ENCODE measurements around the gene PNMA3.
A peak's percentile ranks its signal among the peaks of the same experiment; 100 is the strongest.

The PNMA3 gene

DNA sequence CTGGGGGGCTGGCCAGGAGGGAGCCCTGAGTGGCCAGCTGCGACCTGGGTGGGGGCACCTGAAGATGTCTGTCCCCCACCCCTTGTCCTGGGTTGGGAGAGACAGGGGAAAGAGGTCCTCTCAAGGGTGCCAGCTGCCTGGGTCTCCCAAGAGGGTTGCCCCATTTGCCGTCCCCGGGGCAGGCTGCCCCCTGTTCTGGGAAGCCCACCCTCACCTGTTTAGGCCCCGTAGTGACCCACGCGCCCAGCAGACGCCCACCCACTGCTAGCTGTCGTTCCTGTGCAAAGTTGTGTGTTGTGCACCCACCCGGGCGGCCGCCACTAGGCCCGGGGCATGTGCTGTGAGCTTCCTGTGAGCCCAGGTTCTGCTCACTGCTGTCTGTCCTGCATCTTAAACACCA is 25.5 kb upstream of the PNMA3 start:
- peaks cover 16% of the 10 kb centered on the region for H3K27me3 Mint-ChIP-seq (ENCODE audit: low read depth, poor library complexity)
- TF ChIP-seq, protein P1, sequence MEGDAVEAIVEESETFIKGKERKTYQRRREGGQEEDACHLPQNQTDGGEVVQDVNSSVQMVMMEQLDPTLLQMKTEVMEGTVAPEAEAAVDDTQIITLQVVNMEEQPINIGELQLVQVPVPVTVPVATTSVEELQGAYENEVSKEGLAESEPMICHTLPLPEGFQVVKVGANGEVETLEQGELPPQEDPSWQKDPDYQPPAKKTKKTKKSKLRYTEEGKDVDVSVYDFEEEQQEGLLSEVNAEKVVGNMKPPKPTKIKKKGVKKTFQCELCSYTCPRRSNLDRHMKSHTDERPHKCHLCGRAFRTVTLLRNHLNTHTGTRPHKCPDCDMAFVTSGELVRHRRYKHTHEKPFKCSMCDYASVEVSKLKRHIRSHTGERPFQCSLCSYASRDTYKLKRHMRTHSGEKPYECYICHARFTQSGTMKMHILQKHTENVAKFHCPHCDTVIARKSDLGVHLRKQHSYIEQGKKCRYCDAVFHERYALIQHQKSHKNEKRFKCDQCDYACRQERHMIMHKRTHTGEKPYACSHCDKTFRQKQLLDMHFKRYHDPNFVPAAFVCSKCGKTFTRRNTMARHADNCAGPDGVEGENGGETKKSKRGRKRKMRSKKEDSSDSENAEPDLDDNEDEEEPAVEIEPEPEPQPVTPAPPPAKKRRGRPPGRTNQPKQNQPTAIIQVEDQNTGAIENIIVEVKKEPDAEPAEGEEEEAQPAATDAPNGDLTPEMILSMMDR (IDR thresholded peaks at IDR 0.05) = no peak
- no peaks in the 10 kb centered on the region for H3K4me1 Mint-ChIP-seq
- no peak overlapping the region for H3K27ac Mint-ChIP-seq
- H3K36me3 Mint-ChIP-seq (ENCODE audit: low read depth) = no peaks in the 10 kb centered on the region
- no peak for DNase-seq
- no peak overlapping the region for H3K4me3 Mint-ChIP-seq
- peaks cover 54% of the 10 kb centered on the region for H3K9me3 Mint-ChIP-seq

- no peaks in the 10 kb centered on the region for H3K36me3 Mint-ChIP-seq (ENCODE audit: low read depth)
- TF ChIP-seq, protein P1 (IDR thresholded peaks at IDR 0.05) = peak; percentile 81
- no peaks in the 10 kb centered on the region for H3K4me1 Mint-ChIP-seq
- H3K27me3 Mint-ChIP-seq (ENCODE audit: low read depth, poor library complexity) = peaks cover 22% of the 10 kb centered on the region
- no peak overlapping the region for H3K27ac Mint-ChIP-seq
- no peak overlapping the region for H3K4me3 Mint-ChIP-seq
- H3K9me3 Mint-ChIP-seq = peaks cover 57% of the 10 kb centered on the region
- DNase-seq = peak; percentile 82
These were observed 23.7 kb upstream of the PNMA3 start for GRCh38 chrX:153032397-153033118.

DNA sequence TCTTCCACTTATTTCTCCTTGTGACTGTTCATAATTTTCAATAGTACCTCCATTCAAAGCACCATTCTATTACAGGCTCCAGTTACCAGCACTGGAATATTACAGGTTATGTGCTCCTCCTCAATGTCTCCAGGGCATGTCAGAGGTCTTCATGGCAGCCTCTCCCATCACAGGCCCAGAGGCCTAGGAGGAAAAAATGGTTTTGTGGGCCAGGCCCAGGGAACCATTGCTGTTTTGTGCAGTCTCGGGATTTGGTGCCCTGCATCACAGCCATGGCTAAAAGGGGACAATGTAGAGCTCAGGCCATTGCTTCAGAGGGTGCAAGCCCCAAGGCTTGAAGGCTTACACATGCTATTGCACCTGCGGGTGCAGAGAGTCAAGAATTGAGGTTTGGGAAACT is 7.2 kb upstream of the PNMA3 start:
- TF ChIP-seq, protein P1 (IDR thresholded peaks at IDR 0.05) = no peak
- Mint-ChIP-seq H3K27me3 (ENCODE audit: low read depth, poor library complexity) (peaks cover 42% of the 10 kb centered on the region), H3K36me3 (ENCODE audit: low read depth) (no peaks in the 10 kb centered on the region), H3K9me3 (peaks cover 90% of the 10 kb centered on the region), H3K4me3 (no peak overlapping the region), H3K4me1 (no peaks in the 10 kb centered on the region), H3K27ac (no peak overlapping the region)
- no peak for DNase-seq

DNA sequence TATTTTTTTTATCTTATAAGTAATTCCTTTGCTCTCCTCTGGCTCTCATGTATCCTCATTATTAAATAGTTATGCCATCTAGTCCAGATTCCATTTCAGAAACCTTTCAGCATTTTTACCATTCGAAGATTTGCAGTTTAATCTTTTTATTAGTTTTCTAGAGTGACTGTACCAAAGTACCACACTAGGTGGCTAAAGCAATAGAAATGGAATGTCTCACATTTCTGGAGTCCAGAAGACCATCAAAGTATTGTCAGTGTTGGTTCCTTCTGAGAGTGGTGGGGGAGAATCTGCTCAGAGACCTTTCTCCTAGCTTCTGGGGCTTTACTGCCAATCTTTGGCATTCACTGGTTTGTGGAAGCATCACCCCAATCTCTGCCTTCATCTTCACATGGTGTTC is 3.7 kb upstream of the PNMA3 start:
- TF ChIP-seq, protein P1 (IDR thresholded peaks at IDR 0.05) = no peak
- H3K27ac Mint-ChIP-seq = no peak overlapping the region
- no peak for DNase-seq
- peaks cover 4% of the 10 kb centered on the region for H3K36me3 Mint-ChIP-seq (ENCODE audit: low read depth)
- H3K4me1 Mint-ChIP-seq = peaks cover 8% of the 10 kb centered on the region
- peaks cover 43% of the 10 kb centered on the region for H3K27me3 Mint-ChIP-seq (ENCODE audit: low read depth, poor library complexity)
- H3K4me3 Mint-ChIP-seq = no peak overlapping the region
- H3K9me3 Mint-ChIP-seq = peaks cover 73% of the 10 kb centered on the region

DNA sequence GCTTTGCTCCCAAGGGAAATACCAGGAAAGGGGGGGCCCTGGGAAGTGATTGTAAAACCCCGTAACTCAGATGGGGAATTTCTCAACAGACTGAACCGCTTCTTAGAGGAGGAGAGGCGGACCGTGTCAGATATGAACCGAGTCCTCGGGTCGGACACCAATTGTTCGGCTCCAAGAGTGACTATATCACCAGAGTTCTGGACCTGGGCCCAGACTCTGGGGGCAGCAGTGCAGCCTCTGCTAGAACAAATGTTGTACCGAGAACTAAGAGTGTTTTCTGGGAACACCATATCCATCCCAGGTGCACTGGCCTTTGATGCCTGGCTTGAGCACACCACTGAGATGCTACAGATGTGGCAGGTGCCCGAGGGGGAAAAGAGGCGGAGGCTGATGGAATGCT is 1.0 kb downstream of the PNMA3 start:
- peak overlapping the region; percentile 77 for H3K4me3 Mint-ChIP-seq
- H3K27me3 Mint-ChIP-seq (ENCODE audit: low read depth, poor library complexity) = peaks cover 27% of the 10 kb centered on the region
- peaks cover 5% of the 10 kb centered on the region for H3K36me3 Mint-ChIP-seq (ENCODE audit: low read depth)
- DNase-seq = no peak
- H3K9me3 Mint-ChIP-seq = peaks cover 36% of the 10 kb centered on the region
- TF ChIP-seq, protein P1 (IDR thresholded peaks at IDR 0.05) = no peak
- H3K4me1 Mint-ChIP-seq = peaks cover 9% of the 10 kb centered on the region
- no peak overlapping the region for H3K27ac Mint-ChIP-seq
